IMR-90 (cell line): ENCODE data around the gene CACNG5.

Experiments
- CTCF ChIP-seq: conservative IDR thresholded peaks from 2 replicates; pipeline ENCODE4 v1.5.1; 2012; ENCODE audit warnings: mild to moderate bottlenecking, low read depth, low read length, improper control_type of control experiment
- MXI1 ChIP-seq: IDR thresholded peaks from 2 replicates; pipeline ENCODE4 v1.6.1; 2012; ENCODE audit warnings: low read depth, mild to moderate bottlenecking, low read length, moderate library complexity, borderline replicate concordance
- RCOR1 ChIP-seq: IDR thresholded peaks from 2 replicates; pipeline ENCODE4 v1.6.1; 2012; ENCODE audit warnings: mild to moderate bottlenecking, low read length, improper control_type of control experiment; ENCODE audit not compliant: insufficient replicate concordance
- RFX5 ChIP-seq: IDR thresholded peaks from 2 replicates; pipeline ENCODE4 v1.8.0; 2012; ENCODE audit warnings: low read depth, mild to moderate bottlenecking, low read length, moderate library complexity

- TF ChIP-seq CTCF (no peak), RFX5 (no peak), RCOR1 (no peak), MXI1 (no peak)
These were observed 4.5 kb upstream of the CACNG5 start for GRCh38 chr17:66830451-66830850.
